ENCODE data around the gene SCUBE2.

SCUBE2 gene

GRCh38 chr11:9073466-9074225, 17.8 kb downstream of the SCUBE2 start:
- ATAC-seq (no peak), DNase-seq (no peak)

DNA sequence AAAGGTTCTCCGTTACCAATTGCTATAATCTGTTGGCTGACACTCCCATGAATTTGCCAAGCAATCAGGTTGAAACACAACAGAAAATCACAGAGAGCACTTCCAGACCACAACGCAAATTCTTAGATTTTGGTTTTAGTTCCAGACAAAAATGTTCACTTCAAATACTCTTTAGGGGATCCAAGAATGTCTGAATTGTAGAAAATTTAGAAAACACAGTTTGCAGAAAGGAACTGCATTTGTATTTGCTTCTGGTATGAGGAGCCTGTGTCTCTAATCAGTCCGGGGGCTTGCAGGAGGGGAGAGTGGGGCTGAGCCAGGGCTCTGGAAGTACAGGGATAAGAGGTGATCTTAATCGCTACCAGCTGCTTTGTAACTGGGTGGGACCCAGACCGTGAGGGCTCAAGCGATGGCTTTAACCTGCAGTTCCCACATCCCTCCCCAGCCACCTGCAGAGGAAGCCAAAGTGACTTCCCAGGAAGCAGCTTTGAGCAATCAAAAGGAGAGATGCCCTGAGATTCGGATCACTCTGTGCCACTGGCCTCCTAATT, 18.7 kb downstream of the SCUBE2 start:
- ATAC-seq (no peak), DNase-seq (no peak)

- no peak for DNase-seq
- ATAC-seq, result no peak
These were observed 19.7 kb downstream of the SCUBE2 start for GRCh38 chr11:9071692-9072091.

DNA sequence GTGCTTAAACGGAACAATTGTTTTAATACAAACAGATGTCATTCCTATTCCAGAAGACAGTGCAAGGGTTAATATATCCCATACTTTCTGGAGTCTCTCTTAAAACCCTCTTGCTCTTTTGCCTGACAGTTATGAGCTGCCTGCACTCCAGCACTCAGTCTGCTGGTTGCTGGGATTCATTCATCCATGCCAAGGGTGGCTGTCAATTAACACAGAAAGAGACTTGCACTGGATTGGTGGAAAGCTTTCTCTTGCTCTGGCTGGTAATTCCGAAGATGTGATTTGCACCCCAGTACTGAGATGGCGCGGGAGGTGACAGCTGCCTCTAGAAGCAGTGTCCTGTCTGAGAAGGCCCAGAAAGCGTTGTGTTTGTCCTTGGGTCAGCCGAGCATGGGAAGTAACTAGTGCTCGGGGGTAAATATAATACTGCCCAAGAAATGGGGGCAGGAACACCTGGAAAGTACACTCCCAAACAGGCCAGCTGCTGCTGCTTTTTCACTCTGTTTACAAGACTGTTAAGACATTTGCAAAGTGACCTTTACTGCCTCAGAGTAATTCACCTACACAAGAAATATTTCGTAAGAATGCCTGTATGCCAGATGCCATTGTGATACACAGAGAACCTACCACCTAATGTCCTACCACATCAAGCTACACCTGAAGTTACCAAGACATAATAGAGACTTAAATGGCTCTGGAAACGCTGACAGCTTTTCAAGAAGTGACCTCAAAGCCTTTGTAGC, 20.5 kb downstream of the SCUBE2 start:
- DNase-seq, result no peak
- ATAC-seq, result no peak

DNA sequence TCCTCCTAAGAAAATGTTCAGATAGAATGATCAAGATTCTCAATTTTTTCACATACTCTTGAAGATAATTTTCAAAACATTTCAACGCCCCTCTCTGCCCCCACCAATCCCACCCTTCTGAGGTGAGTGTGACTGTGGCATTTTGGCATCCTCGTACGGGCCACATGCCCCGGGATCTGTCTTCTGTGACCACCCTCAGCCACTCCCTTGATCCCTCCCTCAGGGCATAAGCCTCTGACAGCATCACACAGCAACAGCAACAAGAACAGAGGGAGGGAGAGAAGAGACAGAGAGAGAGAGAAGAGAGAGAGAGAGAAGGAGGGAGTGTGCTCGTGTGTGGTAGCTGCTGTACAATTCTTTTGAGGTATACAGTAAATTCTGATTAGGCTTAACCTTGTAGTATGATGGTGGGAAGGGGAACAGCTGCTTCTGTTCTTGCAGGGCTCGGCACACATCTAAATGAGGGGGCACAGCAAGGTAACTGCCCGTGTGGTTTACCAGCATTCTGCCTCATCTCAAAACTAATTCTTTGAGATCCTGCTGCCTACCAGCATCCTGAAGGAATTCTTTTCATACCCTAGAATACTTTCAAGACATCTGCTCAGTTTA, 21.4 kb downstream of the SCUBE2 start:
- ATAC-seq (no peak), DNase-seq (no peak)

DNA sequence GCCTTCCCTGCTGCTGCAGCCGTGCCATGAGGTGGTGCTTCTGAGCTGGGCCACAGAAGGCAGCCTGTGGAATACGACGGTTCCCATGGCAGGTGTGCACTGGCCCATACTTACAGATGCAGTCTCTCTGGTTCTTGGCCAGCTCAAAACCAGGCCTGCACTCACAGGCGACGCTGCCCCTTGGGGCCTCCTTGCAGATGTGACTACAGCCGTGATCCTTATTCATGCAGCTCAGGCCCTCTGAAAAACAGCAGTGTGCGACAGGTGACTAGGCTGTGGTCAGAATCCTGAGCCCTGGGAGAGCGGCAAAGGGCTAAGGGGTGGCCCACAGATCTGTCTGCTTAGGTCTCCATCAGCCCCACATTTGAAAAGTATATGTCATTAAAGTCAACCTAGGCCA, 22.1 kb downstream of the SCUBE2 start:
- DNase-seq, result no peak
- ATAC-seq, result no peak

DNA sequence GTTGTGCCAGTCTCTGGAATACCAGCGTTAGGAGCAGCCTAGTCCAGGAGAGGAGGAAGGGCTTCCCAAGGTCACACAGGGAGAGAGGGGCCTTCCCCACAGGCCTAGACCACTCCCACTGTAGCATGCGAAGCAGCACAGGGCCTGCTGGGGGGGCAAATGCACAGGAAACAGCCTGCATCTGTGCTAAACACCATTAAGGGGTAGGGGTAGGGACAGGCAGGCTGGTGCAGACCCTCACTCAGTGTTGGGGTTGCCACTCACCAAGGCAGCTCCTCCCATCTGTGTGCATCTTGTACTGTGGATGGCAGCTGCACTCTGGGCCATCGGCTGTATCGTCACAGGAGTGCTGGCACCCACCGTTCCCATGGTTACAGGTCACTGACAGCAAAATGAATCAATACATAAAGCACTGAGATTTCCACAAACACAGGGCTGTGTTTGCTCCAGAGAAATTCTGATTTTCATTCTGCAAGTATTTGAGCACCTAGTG, 24.9 kb downstream of the SCUBE2 start:
- no peak for DNase-seq
- no peak for ATAC-seq

DNA sequence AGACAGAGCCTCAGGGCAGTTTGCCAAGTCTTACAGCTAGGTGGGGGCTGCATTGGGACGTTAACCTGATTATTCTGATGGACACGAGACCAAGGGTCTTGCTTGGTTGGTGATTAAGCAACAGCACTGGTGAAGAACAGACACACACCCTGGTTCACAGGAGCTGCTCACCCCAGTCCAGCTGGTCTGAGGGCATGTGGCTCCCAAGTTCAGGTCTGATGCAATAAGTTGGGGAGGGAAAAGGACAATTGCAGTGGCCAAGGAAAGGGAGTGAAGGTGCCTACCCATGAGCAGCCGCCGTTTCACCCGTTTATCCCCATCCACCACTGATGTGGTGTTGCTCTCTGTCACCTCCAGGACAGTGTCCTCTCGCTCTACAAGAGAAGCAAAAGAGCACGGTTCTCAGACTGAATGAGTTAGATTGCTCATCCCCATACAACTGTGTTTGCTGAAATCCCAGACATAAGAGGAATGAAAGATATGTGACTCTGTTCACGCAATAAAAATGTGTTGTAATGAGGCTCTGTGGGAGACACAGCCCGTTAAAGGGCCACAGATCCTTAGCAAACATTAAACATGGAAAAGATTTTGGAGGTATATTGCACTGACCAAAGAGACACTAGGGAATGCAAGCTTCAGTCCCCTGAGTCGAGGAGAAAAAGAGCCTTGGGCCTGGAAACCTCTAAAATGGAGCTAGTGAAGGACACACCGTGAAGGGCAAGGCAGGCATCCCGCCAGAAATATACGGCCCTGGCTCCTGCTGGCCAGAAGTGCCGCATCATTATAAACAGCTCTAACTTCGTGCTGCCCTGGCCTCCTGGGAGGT, 25.6 kb downstream of the SCUBE2 start:
- DNase-seq, result no peak
- no peak for ATAC-seq

DNA sequence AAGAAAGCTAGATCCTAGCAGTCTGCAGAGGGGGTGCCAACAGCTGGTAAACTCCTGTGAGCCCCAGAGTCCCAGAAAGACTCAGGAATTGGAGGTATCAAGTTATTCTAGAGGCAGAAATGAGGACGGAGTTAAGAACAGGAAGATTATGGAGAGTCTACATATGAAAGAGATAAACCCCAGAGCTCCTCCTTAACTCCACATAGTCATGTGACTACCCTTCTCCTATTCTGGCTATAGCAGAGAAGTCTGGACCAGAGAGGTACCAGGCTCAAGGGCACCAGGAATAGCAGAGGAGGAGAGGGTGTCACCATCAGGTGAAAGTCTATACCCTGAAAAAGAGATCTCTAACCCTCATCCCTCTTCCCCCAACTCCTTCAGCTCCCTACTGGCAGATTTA, 29.6 kb downstream of the SCUBE2 start:
- ATAC-seq (no peak), DNase-seq (no peak)

- DNase-seq (peak; percentile 61), ATAC-seq (peak; percentile 99)
These were observed 30.7 kb downstream of the SCUBE2 start for GRCh38 chr11:9060700-9061111.

DNA sequence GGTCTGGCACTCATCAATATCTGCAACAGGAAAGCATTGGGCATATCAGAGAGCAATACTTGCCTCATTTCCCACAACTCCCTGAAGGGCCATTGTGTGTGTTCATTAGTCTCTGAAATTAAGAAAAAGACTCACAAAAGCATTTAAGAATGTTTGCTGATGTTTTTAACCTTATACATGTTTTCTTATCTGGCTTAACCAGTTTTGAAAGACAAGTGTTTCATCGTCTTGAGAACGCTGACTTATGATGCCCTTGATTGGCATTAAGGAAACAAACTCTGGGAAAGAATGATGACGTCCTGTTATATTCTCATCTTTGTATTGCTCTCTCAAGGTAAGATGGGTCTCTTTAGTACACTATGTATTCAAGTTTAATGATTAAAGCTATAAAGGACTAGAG, 32.0 kb downstream of the SCUBE2 start:
- ATAC-seq, result no peak
- DNase-seq, result no peak

GRCh38 chr11:9057888-9058287, 33.5 kb downstream of the SCUBE2 start:
- no peak for DNase-seq
- no peak for ATAC-seq

- DNase-seq (no peak), ATAC-seq (no peak)
These were observed 34.4 kb downstream of the SCUBE2 start for GRCh38 chr11:9057007-9057406.

GRCh38 chr11:9056467-9056866, 34.9 kb downstream of the SCUBE2 start:
- ATAC-seq (no peak), DNase-seq (no peak)

- no peak for DNase-seq
- no peak for ATAC-seq
These were observed 37.9 kb downstream of the SCUBE2 start for GRCh38 chr11:9053316-9054035.

- ATAC-seq (no peak), DNase-seq (no peak)
These were observed 39.1 kb downstream of the SCUBE2 start for GRCh38 chr11:9052316-9052715.

DNA sequence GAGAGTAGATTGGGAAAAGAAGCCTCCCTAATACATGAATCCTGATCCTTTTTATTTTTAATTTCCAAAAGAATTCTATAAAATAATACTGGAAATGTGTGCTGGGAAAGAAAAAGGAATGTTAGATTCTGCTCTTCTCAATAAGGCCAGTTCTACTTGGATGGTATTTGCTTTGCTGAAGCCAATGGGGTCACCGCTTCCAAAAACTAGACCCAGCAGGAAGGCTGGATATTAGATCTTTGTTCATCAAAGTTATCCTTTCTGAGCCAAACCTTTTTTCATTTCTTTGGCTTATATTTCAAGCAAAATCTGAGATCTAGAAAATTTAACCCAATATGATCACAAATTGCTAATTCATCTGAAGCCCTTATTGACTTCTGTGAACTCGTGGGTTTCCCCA, 41.4 kb downstream of the SCUBE2 start:
- no peak for DNase-seq

GRCh38 chr11:9047964-9048523, 43.4 kb downstream of the SCUBE2 start:
- ATAC-seq, result no peak
- DNase-seq, result no peak

More for the DNA sequence above, 41.4 kb downstream of the SCUBE2 start:
- ATAC-seq, result no peak

DNA sequence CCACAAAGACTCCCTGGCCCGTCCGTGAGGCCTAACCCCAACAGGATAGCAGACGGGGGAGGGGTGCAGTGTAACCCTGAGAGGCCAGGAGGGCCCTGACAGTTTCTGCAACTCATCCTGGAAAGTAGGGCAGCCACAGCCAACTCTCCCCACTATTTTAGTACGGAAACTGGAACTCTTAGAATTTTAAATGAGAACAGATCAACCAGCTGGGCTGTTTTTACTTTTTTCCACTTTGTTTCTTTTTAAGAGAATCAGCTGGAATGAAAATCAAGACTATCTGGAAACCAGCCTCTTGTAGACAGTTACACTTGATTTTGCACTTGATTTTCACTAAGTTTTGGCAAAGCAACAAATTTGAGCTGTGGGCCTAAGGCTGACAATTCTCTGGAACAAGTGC, 44.9 kb downstream of the SCUBE2 start:
- no peak for DNase-seq
- no peak for ATAC-seq

- DNase-seq (no peak), ATAC-seq (no peak)
These were observed 48.9 kb downstream of the SCUBE2 start for GRCh38 chr11:9042488-9042887.

- ATAC-seq (no peak), DNase-seq (no peak)
These were observed 49.7 kb downstream of the SCUBE2 start for GRCh38 chr11:9041747-9042146.

Measured in stimulated activated naive CD8-positive, alpha-beta T cell treated with anti-CD3 and anti-CD28 coated beads, Interleukin-15, Interleukin-2, amounts not matched to agents 100 U/mL and 50 U/mL, for 24 hours (primary cell).